ENCODE data around the gene TRMT11.

The TRMT11 gene

DNA sequence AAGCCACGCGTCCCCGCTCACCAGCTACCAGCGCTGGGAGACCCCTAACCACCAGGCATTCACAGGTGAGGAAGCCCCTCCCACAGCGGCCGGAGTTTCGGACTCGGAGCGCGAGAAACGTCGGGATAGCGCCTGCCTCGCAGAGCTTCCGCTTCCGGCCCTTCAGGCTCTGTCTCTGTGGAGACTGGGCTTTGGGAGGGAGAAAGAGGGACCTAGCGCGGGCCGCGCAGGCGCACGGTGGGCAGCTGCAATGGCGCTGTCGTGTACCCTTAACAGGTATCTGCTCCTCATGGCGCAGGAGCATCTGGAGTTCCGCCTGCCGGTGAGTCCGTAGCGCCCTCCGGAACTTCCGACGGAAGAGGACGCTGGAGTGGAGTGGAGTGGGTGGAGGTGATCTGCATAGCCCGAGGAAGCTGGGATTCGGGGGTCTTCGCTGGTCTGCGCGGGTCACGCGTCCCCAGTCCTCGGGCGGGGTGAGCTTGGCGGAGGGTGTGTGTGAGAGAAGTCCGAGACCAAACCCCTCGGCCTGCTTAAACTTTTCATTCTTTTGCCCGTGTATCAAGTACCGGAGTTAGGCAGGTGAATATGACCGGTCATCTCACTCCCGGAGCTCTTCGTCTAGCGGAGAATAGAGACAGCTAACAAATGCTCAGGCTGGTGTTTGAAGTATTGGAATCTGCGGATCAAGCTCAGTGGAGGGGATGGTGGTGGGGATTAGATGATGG is at the start of gene TRMT11:
TRMT11 (plus strand) TSS at position 240 of the 725 bp plus-strand sequence; CDS start at position 251, 11 bp downstream.
- ChIA-PET CTCF (interaction anchor here (0.6 to 4.7 kb wide), 12 partner anchors 10 to 1428 kb away, joined by 3 to 40 read pairs (median 4); partner anchors contain the start of gene HINT3), POLR2A (interaction anchor here (0.5 to 2.4 kb wide), 17 partner anchors 9 to 784 kb away, joined by 3 to 27 read pairs (median 4); partner anchors contain the start of genes HDDC2, HINT3 and NCOA7)
- Histone ChIP-seq H3K4me3 (ENCODE audit: low read depth, low read length) (peak within 1 kb of the TSS; percentile 81), H3K4me1 (ENCODE audit: control insufficient read depth, insufficient read depth, low read length) (peaks cover 5% of the 10 kb centered on the region), H3K36me3 (ENCODE audit: control insufficient read depth in 2 of 2, insufficient read depth in 1 of 2, low read length in 2 of 2) (no peaks in the 10 kb centered on the region; a peak in 1 of 3 replicates), H3K9me3 (ENCODE audit: control insufficient read depth, insufficient read depth, low read depth, low read length) (no peaks in the 10 kb centered on the region), H3K27ac (ENCODE audit: extremely low read depth, low read depth, low read length) (peak within 1 kb of the TSS; percentile 63)
- TF ChIP-seq YY1 (tag by site-specific recombination; IDR thresholded peaks at IDR 0.05) = peak; percentile 94
- TF ChIP-seq ZNF747 (tag by site-specific recombination; IDR thresholded peaks at IDR 0.05) = no peak
- no peak for TF ChIP-seq ZNF555 (tag by site-specific recombination; conservative IDR thresholded peaks at IDR 0.05)
- TF ChIP-seq ZNF776 (tag by site-specific recombination; IDR thresholded peaks at IDR 0.05; ENCODE audit: borderline replicate concordance) = no peak
- no peak for TF ChIP-seq ZNF830 (tag by site-specific recombination; IDR thresholded peaks at IDR 0.05; ENCODE audit: low read depth)
- TF ChIP-seq ZNF664 (tag by site-specific recombination; IDR thresholded peaks at IDR 0.05) = no peak
- TF ChIP-seq ZNF518A (tag by site-specific recombination; conservative IDR thresholded peaks at IDR 0.05; ENCODE audit: low read depth) = peak; percentile 84
- no peak for TF ChIP-seq OVOL3 (tag by site-specific recombination; IDR thresholded peaks at IDR 0.05)
- TF ChIP-seq, protein P1, sequence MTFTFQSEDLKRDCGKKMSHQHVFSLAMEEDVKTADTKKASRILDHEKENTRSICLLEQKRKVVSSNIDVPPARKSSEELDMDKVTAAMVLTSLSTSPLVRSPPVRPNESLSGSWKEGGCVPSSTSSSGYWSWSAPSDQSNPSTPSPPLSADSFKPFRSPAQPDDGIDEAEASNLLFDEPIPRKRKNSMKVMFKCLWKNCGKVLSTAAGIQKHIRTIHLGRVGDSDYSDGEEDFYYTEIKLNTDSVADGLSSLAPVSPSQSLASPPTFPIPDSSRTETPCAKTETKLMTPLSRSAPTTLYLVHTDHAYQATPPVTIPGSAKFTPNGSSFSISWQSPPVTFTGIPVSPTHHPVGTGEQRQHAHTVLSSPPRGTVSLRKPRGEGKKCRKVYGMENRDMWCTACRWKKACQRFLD (tag by site-specific recombination; IDR thresholded peaks at IDR 0.05) = no peak
- TF ChIP-seq REPIN1 (tag by site-specific recombination; IDR thresholded peaks at IDR 0.05; ENCODE audit: low read depth) = no peak
- no peak for TF ChIP-seq FEZF1 (tag by site-specific recombination; IDR thresholded peaks at IDR 0.05)
- peak; percentile 68 for TF ChIP-seq ZBTB26 (tag by site-specific recombination; optimal IDR thresholded peaks at IDR 0.05)
- no peak for TF ChIP-seq ZNF169 (tag by site-specific recombination; IDR thresholded peaks at IDR 0.05)
- TF ChIP-seq, protein P2, sequence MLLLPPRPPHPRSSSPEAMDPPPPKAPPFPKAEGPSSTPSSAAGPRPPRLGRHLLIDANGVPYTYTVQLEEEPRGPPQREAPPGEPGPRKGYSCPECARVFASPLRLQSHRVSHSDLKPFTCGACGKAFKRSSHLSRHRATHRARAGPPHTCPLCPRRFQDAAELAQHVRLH (tag by site-specific recombination; IDR thresholded peaks at IDR 0.05) = peak; percentile 35; the same call in 1 of the 2 replicates
- TF ChIP-seq ZNF221 (tag by site-specific recombination; IDR thresholded peaks at IDR 0.05; ENCODE audit: borderline replicate concordance) = no peak
- TF ChIP-seq ZNF404 (tag by site-specific recombination; IDR thresholded peaks at IDR 0.05) = no peak
- TF ChIP-seq ZNF274 (IDR thresholded peaks at IDR 0.05; ENCODE audit: low read length) = no peak
- no peak for TF ChIP-seq ZNF274 (tag by site-specific recombination; IDR thresholded peaks at IDR 0.05; ENCODE audit: borderline replicate concordance)
- no peak for TF ChIP-seq ZNF521 (tag by site-specific recombination; IDR thresholded peaks at IDR 0.05)
- no peak for TF ChIP-seq PRDM6 (tag by site-specific recombination; IDR thresholded peaks at IDR 0.05)
- 0 out of 2 replicates have a peak, but pooled peaks have one; percentile 26 for TF ChIP-seq ZNF561 (tag by site-specific recombination; IDR thresholded peaks at IDR 0.05; ENCODE audit: borderline replicate concordance)
- no peak for TF ChIP-seq GLIS2 (tag by site-specific recombination; IDR thresholded peaks at IDR 0.05)
- TF ChIP-seq HOXA7 (CRISPR knock-in tag; IDR thresholded peaks at IDR 0.05; ENCODE audit: borderline replicate concordance) = no peak
- TF ChIP-seq ZNF510 (tag by site-specific recombination; IDR thresholded peaks at IDR 0.05; ENCODE audit: insufficient replicate concordance) = no peak
- no peak for TF ChIP-seq ZNF548 (tag by site-specific recombination; IDR thresholded peaks at IDR 0.05)
- TF ChIP-seq ZNF202 (tag by site-specific recombination; IDR thresholded peaks at IDR 0.05; ENCODE audit: borderline replicate concordance) = no peak
- TF ChIP-seq ZFHX2 (tag by site-specific recombination; conservative IDR thresholded peaks at IDR 0.05) = peak; percentile 55
- peak; percentile 99 for TF ChIP-seq ZNF335 (tag by site-specific recombination; conservative IDR thresholded peaks at IDR 0.05)
- TF ChIP-seq ZNF768 (tag by site-specific recombination; IDR thresholded peaks at IDR 0.05) = no peak
